ENCODE measurements around the gene PTPRT.

The PTPRT gene

DNA sequence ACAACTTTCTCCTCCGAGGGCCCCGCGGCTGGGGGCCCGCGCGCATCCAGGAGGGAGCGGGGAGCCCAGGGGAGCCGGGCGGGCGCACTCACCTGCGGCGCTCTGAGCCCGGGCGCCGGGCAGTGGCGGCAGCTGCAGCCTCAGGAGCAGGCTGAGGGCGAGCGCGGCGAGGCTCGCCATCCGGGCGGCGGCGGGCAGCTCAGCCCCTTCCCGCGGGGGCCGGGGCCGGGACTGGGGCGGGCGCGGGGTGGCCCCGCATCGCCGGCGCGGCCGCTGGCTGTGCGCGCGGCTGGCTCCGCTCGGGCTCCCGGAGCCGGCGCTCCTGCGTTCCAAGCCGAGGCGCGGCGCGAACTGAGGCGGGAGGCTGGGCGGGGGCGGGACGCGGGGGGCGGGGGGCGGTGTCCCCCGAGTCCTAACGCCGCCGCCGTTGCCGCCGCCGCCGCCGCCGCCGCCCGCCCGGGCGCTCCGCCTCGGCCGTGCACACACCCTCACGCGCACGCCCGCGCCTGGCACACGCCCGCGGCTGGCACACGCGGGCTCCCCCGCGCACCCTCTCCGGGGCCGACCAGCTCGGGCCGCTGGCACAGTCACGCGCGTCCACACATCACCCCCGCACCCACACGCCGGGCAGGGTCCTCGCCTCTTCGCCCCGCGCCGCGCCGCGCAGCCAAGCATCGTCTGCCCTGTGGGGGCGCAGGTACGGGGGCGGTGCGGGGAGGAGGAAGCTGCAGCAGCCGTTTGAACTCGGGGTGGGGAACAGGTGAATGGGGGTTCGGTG lies at the start of gene PTPRT:
PTPRT (minus strand) TSS at position 353 of the 778 bp plus-strand sequence; CDS start at position 180, 173 bp downstream.
- DNase-seq = no peak

DNA sequence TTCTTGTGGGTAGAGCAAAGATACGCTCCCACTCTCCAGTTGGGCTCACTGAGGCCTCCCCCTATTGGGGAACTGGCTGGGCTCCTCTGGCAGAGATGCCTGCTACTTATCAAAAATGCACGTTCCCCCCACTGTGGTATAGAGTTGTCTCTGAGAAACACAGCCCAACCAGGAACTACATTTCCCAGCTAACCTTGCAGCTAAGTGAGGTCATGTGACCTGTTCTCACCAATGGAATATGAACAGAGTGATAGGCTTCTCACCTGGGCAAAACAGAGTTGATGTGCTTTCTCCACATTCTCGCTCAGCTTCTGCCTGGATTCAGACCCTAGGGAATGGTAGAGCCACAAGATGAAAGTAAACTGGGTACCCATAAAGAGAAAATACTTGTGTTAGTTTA lies 49.1 kb upstream of the PTPRT start:
- DNase-seq = no peak

DNA sequence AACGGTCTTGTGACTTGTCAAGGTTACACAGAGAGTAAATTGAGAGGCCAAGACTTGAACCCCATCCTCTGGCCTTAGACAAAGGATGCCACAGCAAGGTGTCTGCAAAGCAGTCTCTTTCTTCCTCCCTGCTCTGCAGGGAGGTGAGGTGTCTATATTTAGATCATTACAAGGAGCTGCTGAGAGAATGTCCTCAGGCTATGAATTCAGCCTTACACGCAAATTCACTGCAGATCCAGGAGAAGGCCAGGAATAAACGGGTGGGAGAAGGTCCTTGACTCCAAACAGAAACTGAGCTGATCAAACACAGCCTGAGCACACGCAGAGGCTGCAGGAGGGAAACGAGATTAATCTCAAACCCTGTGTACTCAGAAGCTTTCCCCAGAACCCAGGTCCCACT lies 48.6 kb upstream of the PTPRT start:
- DNase-seq = no peak

DNA sequence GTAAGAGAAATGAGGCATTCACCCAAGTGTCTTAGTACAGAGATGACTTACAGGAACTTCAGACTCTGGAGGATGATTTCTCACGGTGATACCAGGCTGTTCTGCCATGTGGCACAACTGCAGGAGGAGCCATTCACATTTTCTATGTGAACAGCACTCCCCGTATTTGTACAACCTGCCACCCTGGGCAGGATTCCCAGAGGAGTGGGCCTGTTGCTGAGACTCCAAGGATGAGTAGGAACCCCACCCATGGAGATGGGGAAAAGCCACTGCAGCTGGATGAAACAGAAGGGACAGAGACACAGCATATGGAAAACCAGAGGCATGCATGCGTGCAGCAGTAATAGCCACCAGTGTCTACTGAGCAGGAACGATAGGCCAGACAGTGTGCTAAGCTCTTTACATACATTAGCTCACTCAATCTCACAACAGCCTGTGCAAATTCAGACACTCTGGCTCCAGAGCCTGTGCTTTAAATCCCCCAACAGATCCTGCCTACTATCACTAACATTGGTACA lies 48.0 kb upstream of the PTPRT start:
- no peak for DNase-seq

DNA sequence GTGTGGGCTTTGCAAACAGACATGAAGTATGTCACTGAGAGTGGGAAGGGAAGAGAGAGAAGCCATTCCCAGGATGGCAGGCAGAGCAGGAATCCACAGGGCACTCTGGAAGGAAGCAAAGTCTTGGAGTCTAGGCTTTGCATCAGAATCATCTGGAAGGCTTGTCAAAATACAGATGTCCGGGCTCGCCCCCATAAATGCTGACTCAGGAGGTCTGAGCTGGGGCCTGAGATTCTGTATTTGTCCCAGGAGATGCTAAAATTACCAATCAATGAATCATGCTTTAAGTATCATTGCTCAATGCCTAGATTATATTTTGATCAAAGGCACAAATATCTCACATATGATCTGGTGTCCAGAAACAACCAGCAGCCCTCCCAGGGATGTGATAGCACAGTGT lies 46.3 kb upstream of the PTPRT start:
- no peak for DNase-seq

DNA sequence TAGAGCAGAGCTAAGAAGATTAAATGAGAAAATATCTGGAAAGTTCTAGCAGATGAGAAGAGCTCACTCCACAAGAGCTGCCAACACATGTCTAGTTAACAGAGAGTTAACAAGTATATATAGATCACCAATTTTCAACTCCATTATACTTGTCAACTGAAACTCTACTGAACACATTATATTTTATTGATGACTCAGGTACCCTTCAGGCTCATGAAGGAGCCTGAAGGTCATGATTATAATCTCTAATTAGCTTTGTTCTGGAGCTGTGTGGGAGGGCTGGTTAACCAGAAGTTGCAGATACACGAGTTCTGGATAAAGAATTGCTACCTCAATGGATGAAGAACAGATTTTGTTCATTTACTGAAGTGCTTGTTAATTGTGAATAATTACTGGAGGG lies 42.1 kb upstream of the PTPRT start:
- DNase-seq = no peak

DNA sequence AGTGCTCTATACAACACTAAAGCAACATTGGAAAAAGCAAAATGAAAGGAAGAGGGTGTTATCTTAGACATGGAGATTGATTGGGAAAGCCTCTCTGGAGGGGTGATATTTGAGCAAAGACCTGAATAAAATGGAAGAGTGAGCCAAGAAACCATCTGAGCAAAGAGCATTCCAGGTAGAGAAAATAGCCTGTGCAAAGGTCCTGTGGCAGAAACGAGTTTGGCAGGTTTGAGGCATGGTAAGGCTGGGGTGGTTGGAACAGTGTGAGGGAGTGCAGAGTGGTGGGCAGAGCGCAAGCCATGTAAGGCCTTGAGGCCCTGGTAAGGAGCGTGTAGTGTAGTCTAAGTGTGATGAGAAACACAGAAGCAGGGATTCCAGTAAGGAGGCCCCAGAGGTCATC lies 40.0 kb upstream of the PTPRT start:
- no peak for DNase-seq

DNA sequence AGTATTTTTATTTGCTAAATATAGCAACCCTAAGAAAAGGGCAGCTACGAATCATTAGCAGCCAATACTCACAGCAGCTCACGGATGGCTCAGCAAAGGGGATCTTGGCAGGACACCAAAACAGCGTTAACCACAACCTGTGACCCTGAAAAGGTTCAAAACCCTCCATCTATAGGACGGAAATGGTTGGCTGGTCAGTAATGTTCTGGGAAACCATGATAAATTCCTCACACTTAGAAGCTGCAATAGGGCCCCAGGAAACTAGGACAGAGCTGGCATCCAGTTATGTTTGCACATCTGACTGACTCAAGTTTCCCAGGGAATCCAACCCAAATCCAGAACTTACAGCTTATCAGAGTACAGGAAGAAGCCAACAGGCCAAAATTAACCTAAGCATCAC lies 30.9 kb upstream of the PTPRT start:
- no peak for DNase-seq

DNA sequence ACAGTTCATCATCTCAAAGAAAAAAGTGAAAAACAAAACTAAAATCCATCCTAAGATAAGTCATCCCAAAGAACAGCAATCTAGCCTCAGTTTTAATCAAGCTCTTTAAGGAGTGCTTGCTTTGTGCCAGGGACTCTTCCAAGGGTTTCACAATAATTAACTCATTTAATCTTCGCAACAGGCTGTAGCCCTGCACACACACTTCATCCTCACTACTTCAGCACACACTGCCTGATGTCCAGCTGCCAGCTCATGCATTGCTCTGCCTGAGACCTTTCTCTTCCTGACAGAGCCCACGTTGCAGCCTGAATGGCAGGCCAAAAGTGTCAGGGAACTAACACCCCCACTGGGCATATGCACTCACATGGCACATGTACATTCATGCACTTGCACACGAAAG lies 21.2 kb upstream of the PTPRT start:
- DNase-seq = no peak

DNA sequence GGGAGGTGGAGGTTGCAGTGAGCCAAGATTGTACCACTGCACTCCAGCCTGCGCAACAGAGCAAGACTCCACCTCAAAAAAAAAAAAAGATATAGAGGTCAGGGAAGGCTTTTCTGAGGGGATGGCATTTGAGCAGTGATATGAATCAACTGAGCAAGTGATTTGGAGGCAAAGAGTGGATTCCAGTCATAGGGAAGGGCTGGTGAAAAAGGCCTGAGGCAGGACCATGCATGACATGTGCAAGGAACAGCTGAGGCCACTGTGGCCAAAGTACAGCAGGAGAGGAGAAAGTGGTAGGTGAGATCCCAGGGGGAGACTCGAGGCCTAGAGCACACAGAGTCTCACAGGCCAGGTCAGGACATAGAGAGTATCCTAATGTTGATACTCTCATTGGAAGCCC lies 20.1 kb upstream of the PTPRT start:
- no peak for DNase-seq

DNA sequence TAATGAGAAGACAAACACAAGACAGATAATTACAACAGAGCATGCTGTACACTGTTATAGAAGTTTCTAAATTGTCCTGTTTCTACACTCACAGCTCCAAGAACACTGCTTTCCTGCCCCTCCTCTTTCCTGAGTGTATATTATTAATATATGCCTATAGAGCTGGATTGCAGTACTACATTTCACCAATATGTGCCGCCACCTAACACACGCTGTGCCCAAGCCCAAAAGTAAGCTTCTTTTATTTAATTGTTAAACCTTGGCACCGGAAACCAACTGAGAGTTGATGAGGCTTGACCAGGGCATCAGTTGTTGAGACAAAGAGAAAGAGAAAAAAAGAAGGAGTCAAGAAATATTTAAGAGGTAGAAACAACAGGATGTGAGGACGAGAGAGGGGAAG lies 16.0 kb upstream of the PTPRT start:
- DNase-seq = no peak

DNA sequence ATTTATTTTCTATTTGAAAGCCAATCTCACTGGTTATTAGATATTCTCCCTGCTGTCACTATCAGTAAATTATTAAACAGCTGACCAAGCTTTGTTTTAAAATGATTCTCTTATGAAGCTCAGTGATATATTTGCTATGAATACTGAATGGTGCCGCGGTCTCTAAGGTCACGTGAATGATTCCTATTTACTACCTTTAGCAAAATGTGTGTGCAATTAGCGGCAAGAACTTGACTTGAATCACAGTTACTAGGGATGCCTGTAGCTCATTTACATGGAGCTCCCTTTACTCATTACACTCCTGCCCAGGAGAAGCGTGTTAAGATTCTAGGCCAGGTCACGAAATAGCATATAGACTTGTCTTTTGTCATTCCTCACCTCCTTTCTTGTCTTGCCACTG lies 12.4 kb upstream of the PTPRT start:
- no peak for DNase-seq

DNA sequence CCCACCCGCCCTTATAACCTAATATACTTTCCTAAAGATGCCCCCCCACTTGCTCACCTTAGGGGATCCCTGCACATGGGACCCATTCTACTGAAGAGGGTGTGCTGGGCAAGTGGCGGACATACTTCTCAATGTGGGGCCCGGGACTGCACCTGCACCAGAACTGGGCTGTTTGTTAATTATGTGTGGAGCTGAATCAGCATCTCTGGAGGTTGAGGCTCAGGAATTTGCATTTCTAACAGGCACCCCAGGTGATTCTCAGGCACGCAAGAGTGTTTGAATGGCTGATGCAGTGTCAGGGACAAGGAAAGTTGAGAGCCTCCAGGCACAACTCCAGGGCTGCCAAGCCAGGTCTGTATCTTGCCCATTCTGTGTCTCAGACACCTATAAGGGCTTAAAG lies 8.9 kb upstream of the PTPRT start:
- DNase-seq = no peak

DNA sequence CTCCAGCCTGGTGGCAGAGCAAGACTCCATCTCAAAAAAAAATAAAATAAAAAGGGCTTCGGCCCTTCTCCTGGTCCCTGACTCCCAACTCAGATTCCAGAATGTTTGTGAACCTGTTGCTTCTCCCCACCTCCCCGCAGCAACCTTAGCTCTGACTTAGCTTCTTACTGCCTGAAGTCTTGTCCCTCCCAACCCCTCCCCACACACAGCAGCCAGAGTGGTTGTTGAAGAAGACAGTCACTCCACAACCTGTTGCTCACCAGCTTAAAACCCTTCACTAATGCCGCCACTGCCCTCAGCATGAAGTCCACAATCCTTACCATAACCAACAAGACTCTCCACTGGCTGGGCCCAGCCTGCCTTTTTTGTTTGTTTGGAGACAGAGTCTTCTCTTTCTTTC lies 6.5 kb upstream of the PTPRT start:
- DNase-seq = no peak

DNA sequence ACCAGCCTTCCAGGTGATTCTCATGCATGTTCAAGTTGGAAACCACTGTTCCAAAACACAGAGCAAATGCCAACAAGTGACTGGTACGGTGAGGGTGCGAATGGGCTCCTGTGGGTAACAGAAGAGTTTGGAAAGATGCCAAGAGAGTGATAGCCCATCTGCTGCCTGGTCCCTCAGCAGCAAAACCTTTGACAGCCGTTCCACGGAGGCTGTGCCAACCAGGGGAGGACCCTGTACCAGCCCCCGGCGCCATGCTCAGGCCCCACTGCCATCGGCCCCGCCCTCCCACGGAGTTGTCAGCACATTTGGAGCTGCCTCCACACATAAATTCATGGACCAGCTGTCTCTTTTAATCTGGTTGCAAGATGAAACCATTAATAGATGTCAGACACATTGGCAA lies 4.4 kb upstream of the PTPRT start:
- no peak for DNase-seq

DNA sequence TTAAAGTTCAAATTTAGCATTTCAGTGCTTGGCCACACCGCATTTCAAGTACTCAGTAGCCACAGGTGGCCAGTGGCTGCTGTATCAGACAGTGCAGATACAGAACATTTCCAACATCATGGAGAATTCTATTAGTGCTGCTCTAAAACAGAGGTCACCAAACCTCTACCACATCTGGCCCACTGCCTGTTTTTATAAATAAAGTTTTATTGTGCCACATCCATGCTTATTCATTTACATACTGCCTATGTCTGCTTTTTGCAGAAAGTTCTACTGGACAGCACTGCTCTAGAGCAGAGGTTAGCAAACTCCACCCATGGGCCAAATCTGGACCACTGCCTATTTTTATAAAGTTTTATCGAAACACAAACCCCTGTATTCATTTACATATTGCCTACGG lies 3.7 kb upstream of the PTPRT start:
- DNase-seq = no peak

DNA sequence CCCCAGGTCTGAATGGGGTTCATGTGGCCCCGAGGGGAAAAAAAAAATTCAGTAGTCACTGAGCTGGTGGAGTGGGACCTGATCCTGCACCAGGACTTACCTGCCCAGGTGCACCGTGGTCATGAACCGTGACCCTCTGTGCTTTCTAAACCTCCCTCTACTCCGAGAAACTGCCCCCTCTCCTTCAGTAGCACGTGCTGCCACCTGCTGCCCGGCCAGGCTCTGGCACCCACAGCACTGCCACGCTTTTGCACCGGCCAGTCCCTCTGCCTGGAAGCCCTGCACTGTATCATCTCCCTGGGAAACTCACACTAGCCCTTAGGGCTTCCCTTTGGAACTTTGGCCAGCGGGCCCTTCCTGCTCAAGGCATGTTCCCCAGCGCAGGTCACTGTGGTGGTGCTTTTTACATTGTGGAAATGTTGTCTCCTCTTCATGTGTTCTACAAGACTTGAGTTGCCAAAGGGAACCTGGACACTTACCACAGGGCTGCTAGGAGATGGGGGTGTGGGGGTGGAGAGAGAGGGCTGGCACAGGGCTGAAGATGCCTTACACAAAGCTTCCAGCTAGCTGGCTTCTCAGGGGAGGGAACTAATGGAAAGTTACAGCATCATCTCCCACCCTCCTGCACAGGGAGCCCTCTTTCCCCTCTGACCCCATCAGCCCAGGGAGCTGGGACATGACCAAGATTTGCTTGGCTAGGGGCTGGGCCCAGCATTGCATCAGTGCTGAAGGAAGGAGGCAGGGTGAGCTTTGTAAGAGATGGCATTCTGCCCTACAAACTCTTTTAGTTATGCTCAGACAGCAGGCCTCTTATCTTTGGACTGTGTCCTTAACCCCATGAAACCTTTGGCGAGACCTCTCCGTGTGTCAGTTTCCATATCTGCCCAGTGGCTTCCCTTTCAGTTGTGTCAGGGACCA lies 2.5 kb upstream of the PTPRT start:
- DNase-seq = no peak

DNA sequence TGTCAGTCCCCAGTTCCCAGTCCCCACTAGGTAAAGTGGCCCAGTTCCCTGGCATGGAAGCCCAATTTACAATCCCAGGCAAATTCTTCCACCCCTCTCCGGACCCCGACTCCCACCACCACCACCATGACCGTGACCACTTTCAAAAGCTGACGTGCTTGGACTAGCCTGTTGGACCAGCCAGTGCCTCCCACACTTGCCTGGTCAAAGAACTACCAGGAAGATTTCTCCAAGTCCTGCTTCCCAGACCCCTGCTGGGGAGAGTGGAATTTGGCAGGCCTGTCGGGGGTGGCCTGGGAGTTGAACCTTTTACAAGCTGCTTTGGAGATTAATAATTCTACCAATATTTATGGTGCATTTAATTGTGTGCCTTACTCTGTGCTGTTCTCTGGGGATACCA lies 1.4 kb upstream of the PTPRT start:
- no peak for DNase-seq

DNA sequence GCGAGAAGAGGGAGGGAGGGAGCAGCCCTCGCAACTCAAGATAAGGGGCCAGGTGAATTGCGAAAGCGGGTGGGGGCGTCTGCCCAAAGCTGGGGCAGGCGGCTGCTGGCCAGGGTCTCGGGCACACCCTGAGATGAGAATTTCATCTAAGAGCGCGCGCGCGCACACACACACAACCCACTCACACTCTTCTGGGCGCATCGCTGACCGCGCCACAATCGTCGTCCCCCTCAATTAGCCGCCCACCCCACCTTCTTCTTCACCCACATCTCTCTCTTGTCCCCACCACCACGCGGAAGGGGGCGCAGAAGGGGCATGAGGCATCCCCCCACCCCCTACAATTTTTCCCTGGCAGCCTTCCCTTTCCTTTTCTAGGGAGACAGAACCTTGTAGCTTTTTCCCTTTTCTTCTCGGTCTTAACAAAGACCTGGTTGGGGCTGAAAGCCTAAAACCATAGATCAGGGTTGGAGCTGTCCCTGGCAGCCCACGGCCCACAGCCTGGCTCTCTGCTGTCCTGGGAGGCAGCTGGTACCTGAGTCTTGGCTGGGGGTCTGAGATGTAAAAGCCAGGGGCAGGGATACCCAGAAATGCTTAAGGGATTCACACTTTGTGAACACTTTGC lies 737 bp upstream of the PTPRT start:
- DNase-seq = no peak

DNA sequence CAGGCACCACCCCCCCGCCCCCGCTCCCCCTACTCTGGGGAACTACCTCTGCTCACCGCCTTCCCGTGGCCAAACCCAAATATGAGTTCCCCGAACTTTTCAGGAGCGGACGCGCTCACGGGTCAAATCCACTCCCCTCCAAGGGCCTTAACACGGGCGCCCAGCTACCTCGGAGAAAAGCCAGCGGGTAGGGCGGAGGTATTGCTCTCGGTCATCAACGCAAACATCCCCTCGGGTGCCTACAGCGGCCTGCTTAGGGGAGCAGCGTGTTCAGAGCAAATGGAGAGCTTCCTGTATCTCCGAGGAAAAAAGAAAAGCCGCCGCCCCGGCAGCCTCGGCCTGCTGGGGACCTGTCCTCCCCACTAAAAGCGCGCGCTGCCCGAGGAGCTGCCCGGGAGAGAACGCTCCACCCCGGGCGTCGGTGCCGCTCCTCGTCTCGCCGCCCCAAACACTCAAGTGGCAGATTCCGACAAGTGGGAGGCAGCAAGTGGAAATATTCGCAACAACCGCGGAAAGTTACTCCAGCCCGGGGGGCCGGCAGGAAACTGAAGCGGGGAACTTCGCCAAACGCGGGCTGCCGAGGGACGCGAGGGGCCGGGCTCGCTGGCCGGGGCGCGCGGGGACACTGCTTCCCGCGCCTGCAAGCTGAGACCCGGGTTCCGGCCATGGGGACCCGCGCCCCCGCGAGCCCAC lies 699 bp downstream of the PTPRT start:
- DNase-seq = no peak

DNA sequence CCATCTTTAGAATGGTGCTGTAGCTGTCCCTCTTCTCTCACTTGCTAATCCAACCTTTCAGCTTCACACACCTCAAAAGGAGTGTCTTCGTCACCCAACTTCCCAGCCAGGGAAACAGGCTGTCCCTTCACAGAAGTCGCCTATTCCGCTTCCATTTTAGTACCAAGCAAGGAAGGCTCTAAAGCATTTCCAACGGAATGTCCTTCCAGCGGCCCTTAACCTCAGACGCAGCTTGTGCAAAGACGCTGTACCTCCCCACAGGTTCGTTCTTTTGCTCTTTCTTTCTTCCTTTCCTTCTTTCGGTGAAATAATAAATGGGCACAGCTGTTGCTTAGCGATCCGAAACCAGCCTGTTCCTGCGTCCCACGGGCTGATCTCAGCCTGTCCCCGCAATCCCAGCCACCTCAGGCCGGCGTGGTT lies 1.5 kb downstream of the PTPRT start:
- DNase-seq = no peak

DNA sequence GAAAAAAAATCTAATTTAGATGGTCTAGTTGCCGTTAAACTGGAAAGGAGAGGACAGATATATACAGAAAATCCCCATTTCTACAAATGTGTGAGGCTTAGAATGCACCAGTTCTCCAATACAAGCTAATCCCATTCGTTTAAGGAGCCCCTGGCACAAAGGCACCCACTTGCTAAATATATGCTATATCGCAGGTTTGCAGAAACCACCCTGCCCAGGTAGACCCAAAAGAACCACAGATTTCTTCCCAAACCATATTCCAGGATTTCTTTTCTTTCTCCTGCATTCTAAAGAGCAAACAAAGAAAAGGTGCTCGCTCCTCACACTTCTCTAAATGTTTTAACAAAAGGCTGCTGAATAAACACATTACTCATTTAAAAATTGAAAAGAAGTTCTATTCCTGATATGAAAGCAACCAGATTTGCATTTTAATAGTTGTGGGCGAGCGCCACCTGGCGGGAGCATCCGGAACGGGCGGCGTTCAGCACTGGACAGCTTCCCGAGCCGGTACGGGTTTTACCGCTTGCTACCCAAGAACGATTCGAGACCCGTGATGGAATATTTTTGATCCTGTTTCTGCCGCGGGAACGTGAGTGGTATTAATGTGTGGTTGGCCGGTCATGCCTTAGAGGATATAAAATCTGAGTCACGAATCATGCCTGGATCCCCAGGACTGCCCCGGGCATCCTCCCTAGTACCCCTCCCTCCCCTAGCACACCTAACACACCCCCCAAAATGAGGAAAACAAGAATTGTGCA lies 2.1 kb downstream of the PTPRT start:
- no peak for DNase-seq

All from NCI-H2081 treated with DMSO at 0.1 percent for 48 hours (cell line).